MM.1S (cell line): ENCODE data around the gene ZNRF1.
"Not testable (repeated sequence)": the region's sequence is repeated elsewhere in the genome, so short reads cannot be mapped to it uniquely, and the experiment has no call there.

ENCODE experiments used
- DNase-seq: peaks from one replicate; pipeline ENCODE4 v3.0.0-alpha.2; 2015
- H2AFZ ChIP-seq: fragments of 300-600 bp; sonication (generic); 2 replicates; pipeline ENCODE4 v1.6.0; 2016; ENCODE audit warnings: antibody characterized with exemption, low read length
- H3F3A ChIP-seq: fragments of 300-600 bp; sonication (generic); 2 replicates; pipeline ENCODE4 v1.6.1; 2016; ENCODE audit warnings: mild to moderate bottlenecking, antibody characterized with exemption, low read length, moderate library complexity, mixed read lengths; ENCODE audit not compliant: insufficient read depth
- H3K27ac ChIP-seq: fragments of 300-600 bp; sonication (generic); 2 replicates; pipeline ENCODE4 v1.5.1; 2016; ENCODE audit warnings: mild to moderate bottlenecking, low read length
- H3K27me3 ChIP-seq: fragments of 300-600 bp; sonication (generic); replicated peaks from 2 replicates; pipeline ENCODE4 v1.6.0; 2016; ENCODE audit warnings: low read length; ENCODE audit not compliant: insufficient read depth
- H3K36me3 ChIP-seq: fragments of 300-600 bp; sonication (generic); replicated peaks from 2 replicates; pipeline ENCODE4 v1.6.1; 2016; ENCODE audit warnings: mild to moderate bottlenecking, low read length, mixed read lengths; ENCODE audit not compliant: insufficient read depth
- H3K4me1 ChIP-seq: fragments of 300-600 bp; sonication (generic); 2 replicates; pipeline ENCODE4 v1.6.1; 2016; ENCODE audit warnings: low read length, mixed read lengths
- H3K4me2 ChIP-seq: fragments of 300-600 bp; sonication (generic); 2 replicates; pipeline ENCODE4 v1.6.0; 2016; ENCODE audit warnings: low read depth, low read length
- H3K4me3 ChIP-seq: fragments of 300-600 bp; sonication (generic); 2 replicates; pipeline ENCODE4 v1.5.1; 2016; ENCODE audit warnings: low read length, mixed read lengths
- H3K79me2 ChIP-seq: fragments of 300-600 bp; sonication (generic); 2 replicates; pipeline ENCODE4 v1.6.1; 2016; ENCODE audit warnings: mixed run types, low read length, mixed read lengths
- H3K9ac ChIP-seq: fragments of 300-600 bp; sonication (generic); 2 replicates; pipeline ENCODE4 v1.6.1; 2016; ENCODE audit warnings: low read length, mixed read lengths
- H3K9me2 ChIP-seq: fragments of 300-600 bp; sonication (generic); replicated peaks from 2 replicates; pipeline ENCODE4 v1.6.1; 2016; ENCODE audit warnings: mild to moderate bottlenecking, low read length, mixed read lengths; ENCODE audit not compliant: insufficient read depth
- H3K9me3 ChIP-seq: fragments of 300-600 bp; sonication (generic); replicated peaks from 2 replicates; pipeline ENCODE4 v1.6.1; 2016; ENCODE audit warnings: mild to moderate bottlenecking, low read length, mixed read lengths; ENCODE audit not compliant: insufficient read depth
- H4K20me1 ChIP-seq: fragments of 300-600 bp; sonication (generic); 2 replicates; pipeline ENCODE4 v1.6.1; 2016; ENCODE audit warnings: mild to moderate bottlenecking, low read length, moderate library complexity, mixed read lengths; ENCODE audit not compliant: insufficient read depth
- CTCF ChIP-seq: fragments of 300-600 bp; sonication (generic); IDR thresholded peaks from 2 replicates; pipeline ENCODE4 v1.5.1; 2016; ENCODE audit warnings: antibody characterized with exemption, low read length, mixed read lengths
- EZH2 ChIP-seq: fragments of 300-600 bp; sonication (generic); optimal IDR thresholded peaks from 2 replicates; pipeline ENCODE3; 2017; ENCODE audit warnings: low read depth, mild to moderate bottlenecking, antibody characterized with exemption, low read length, mixed read lengths
- EZH2phosphoT487 ChIP-seq: fragments of 300-600 bp; sonication (generic); IDR thresholded peaks from 2 replicates; pipeline ENCODE4 v1.6.1; 2018; ENCODE audit warnings: antibody characterized with exemption, low read length

ZNRF1 gene

GRCh38 chr16:75024182-75024581 is 25.4 kb downstream of the ZNRF1 start:
- Histone ChIP-seq H3K9me2 (no peaks in the 10 kb centered on the region), H3K79me2 (no peaks in the 10 kb centered on the region), H3K27ac (no peak overlapping the region), H3K4me3 (no peak overlapping the region), H4K20me1 (no peaks in the 10 kb centered on the region), H3K9me3 (no peaks in the 10 kb centered on the region), H3F3A (no peaks in the 10 kb centered on the region), H3K27me3 (no peaks in the 10 kb centered on the region), H3K4me1 (no peaks in the 10 kb centered on the region), H3K9ac (no peak overlapping the region), H3K4me2 (no peak overlapping the region), H2AFZ (no peak overlapping the region), H3K36me3 (no peaks in the 10 kb centered on the region)
- TF ChIP-seq CTCF: no peak
- no peak for DNase-seq

- DNase-seq: no peak
- Histone ChIP-seq H3K9me3 (no peaks in the 10 kb centered on the region), H3K79me2 (no peaks in the 10 kb centered on the region), H3K27me3 (no peaks in the 10 kb centered on the region), H3K4me2 (no peak overlapping the region), H2AFZ (no peak overlapping the region), H3K4me1 (no peaks in the 10 kb centered on the region), H3K27ac (no peak overlapping the region), H3F3A (no peaks in the 10 kb centered on the region), H3K9me2 (no peaks in the 10 kb centered on the region), H3K36me3 (no peaks in the 10 kb centered on the region), H4K20me1 (no peaks in the 10 kb centered on the region), H3K9ac (no peak overlapping the region), H3K4me3 (no peak overlapping the region)
- TF ChIP-seq EZH2: no peak
- no peak for TF ChIP-seq CTCF
- no peak for TF ChIP-seq EZH2phosphoT487
Observed at GRCh38 chr16:75024594-75024993, 25.8 kb downstream of the ZNRF1 start.

DNA sequence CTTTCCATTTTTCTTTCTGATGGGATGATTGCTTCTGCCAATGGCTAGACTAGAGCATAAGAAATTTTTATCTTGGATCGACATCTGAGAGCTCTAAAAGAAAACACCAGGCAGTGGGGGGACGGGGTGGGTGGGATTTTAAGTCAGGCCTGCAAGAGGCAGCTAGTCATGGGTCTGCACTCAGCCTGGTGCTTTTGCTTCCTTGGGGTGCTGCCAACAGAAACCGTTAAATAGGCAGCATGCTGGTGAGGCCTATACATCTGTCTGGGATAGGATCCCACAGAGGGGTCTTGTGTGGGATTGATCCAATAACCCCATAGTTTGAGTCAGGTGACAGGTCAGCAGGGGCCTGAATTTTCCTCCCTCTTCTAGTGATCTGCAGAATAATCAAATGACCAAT is 26.9 kb downstream of the ZNRF1 start:
- H3F3A ChIP-seq: no peaks in the 10 kb centered on the region
- no peak overlapping the region for H2AFZ ChIP-seq
- H3K4me3 ChIP-seq: no peak overlapping the region
- H3K36me3 ChIP-seq: no peaks in the 10 kb centered on the region
- no peaks in the 10 kb centered on the region for H3K9me2 ChIP-seq
- no peaks in the 10 kb centered on the region for H3K27me3 ChIP-seq
- DNase-seq: no peak
- H3K79me2 ChIP-seq: no peaks in the 10 kb centered on the region
- H3K27ac ChIP-seq: no peak overlapping the region
- TF ChIP-seq EZH2: no peak
- TF ChIP-seq CTCF: no peak
- TF ChIP-seq EZH2phosphoT487: no peak
- H3K9ac ChIP-seq: no peak overlapping the region
- H3K9me3 ChIP-seq: no peaks in the 10 kb centered on the region
- no peaks in the 10 kb centered on the region for H4K20me1 ChIP-seq
- no peak overlapping the region for H3K4me2 ChIP-seq
- no peaks in the 10 kb centered on the region for H3K4me1 ChIP-seq

DNA sequence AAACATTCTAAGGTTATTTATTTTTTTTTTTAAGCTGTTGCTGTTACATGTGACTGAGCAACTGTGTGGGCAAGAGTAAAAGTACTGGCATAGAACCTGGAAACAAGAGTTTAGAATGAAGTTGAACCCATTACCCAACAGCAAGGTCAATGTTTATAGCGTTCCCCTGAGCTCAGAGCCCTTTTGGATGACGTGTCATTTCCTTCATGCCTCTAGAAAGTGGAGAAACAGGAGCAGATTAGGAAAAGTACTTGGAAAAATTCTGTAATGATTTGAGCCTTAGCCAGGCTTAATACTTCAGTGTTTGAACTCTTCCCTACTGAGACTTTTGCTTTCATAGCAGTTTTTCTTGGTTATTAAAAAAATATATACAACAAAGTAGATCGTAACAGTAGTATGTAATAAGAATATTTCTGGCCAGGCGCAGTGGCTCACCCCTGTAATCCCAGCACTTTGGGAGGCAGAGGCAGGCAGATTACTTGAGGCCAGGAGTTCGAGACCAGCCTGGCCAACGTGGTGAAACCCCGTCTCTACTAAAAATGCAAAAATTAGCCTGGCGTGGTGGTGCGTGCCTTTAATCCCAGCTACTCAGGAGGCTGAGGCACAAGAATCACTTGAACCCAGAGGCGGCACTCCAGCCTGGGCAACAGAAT is 27.5 kb downstream of the ZNRF1 start:
- not testable (repeated sequence) for H3K9me2 ChIP-seq, H3K27me3 ChIP-seq, H3K4me2 ChIP-seq, H3K4me1 ChIP-seq, H3K4me3 ChIP-seq, H3K36me3 ChIP-seq, H4K20me1 ChIP-seq, DNase-seq, H3F3A ChIP-seq, H3K9ac ChIP-seq, H3K27ac ChIP-seq, H2AFZ ChIP-seq, H3K9me3 ChIP-seq, H3K79me2 ChIP-seq
